ENCODE measurements around the gene C8G. TPM values are rescaled to one million over a fixed set of nuclear protein-coding genes. Genes with fewer than 3 reads are reported as not detected.
A peak's percentile ranks its signal among the peaks of the same experiment; 100 is the strongest.

The C8G gene
- total RNA-seq, 1 experiment from 2014 or later = 2.9 TPM

DNA sequence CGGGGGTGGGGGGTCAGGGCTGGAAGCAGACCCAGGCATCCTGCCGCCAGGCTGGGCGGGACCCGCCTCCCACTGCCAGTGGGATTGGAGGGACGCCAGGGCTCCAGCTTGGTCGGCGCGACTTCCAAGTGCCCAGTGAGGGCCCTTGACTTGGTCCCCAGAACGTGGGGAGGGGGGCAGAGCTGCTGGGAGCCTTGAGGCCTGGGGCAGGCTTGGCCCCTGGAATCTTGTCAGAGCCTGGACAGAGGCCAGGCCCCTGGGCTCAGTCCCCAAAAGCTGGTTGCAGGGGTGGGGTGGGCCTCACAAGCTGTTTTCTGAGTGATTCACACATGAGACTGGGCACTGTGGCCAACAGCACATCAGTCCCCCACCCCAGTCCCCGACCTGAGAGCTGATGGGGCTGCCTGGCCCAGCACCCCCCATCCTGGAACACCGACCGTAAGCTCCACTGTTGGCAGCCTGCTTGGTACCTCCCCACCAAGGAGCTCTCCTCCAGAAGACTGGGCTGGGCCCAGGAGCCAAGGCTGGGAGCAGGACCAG lies 50.8 kb downstream of the C8G start:
- peak; percentile 19; the same call in 1 of the 2 replicates for ATAC-seq
- Histone ChIP-seq H3K9me3 (ENCODE audit: control insufficient read depth, insufficient read depth, low read depth, low read length) (no peaks in the 10 kb centered on the region), H3K4me3 (ENCODE audit: low read depth in 2 of 2, low read length in 2 of 2) (peak overlapping the region; percentile 17 to 31), H3K36me3 (ENCODE audit: control insufficient read depth, insufficient read depth, low read length) (no peaks in the 10 kb centered on the region; the same call in 1 of the 2 replicates), H3K27me3 (ENCODE audit: control insufficient read depth, insufficient read depth, low read length) (no peaks in the 10 kb centered on the region), H3K4me1 (ENCODE audit: control insufficient read depth, insufficient read depth, low read length) (peaks cover 17% of the 10 kb centered on the region), H3K27ac (ENCODE audit: low read length) (peak overlapping the region; percentile 44)
- ChIA-PET POLR2A (interaction anchor here (0.7 kb wide), 1 partner anchor 90 kb away, joined by 4 read pairs; no protein-coding TSS in a partner anchor), CTCF (interaction anchor here (0.7 kb wide), 1 partner anchor 48 kb away, joined by 4 read pairs; no protein-coding TSS in a partner anchor)
- TF ChIP-seq SIN3A (IDR thresholded peaks at IDR 0.05; ENCODE audit: borderline replicate concordance, insufficient read depth, low read depth, low read length) = no peak
- TF ChIP-seq, protein P1, sequence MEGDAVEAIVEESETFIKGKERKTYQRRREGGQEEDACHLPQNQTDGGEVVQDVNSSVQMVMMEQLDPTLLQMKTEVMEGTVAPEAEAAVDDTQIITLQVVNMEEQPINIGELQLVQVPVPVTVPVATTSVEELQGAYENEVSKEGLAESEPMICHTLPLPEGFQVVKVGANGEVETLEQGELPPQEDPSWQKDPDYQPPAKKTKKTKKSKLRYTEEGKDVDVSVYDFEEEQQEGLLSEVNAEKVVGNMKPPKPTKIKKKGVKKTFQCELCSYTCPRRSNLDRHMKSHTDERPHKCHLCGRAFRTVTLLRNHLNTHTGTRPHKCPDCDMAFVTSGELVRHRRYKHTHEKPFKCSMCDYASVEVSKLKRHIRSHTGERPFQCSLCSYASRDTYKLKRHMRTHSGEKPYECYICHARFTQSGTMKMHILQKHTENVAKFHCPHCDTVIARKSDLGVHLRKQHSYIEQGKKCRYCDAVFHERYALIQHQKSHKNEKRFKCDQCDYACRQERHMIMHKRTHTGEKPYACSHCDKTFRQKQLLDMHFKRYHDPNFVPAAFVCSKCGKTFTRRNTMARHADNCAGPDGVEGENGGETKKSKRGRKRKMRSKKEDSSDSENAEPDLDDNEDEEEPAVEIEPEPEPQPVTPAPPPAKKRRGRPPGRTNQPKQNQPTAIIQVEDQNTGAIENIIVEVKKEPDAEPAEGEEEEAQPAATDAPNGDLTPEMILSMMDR (IDR thresholded peaks at IDR 0.05) = no peak
- no peak for DNase-seq (ENCODE audit: low read depth, low spot score)
- intact Hi-C loops (cut with micrococcal nuclease; ENCODE audit: unreplicated experiment) = no loop called here
- BruUV-seq (replicated peaks) = no TSS peak
- in situ Hi-C loops (cut with HindIII; ENCODE audit: low pct_unique_long_range_greater_than_20kb, low sequenced_read_pairs) = no loop called here

Other genes with a start within 250 kb of the C8G start
- 10.6 TPM for gene DIPK1B, start 232.7 kb upstream of the C8G start, total RNA-seq (2021; ENCODE audit: unreplicated experiment)
- not detected for gene LCN10, start 202.3 kb upstream of the C8G start, total RNA-seq (2021; ENCODE audit: unreplicated experiment)
- gene LCN6, start 196.7 kb upstream of the C8G start, total RNA-seq (2021; ENCODE audit: unreplicated experiment) = not detected
- gene LCN8, start 187.0 kb upstream of the C8G start, total RNA-seq (2021; ENCODE audit: unreplicated experiment) = not detected
- gene LCN15, start 180.7 kb upstream of the C8G start, total RNA-seq (2021; ENCODE audit: unreplicated experiment) = 0.05 TPM
- gene TMEM141, start 153.9 kb upstream of the C8G start, total RNA-seq (2021; ENCODE audit: unreplicated experiment) = 53.5 TPM
- gene CCDC183, start 148.9 kb upstream of the C8G start, total RNA-seq (2021; ENCODE audit: unreplicated experiment) = 0.62 TPM
- gene RABL6, start 137.3 kb upstream of the C8G start, total RNA-seq (2021; ENCODE audit: unreplicated experiment) = 106 TPM
- 7.2 TPM for gene AJM1, start 102.8 kb upstream of the C8G start, total RNA-seq (2021; ENCODE audit: unreplicated experiment)
- gene PHPT1, start 95.8 kb upstream of the C8G start, total RNA-seq (2021; ENCODE audit: unreplicated experiment) = 204 TPM
- 6.3 TPM for gene MAMDC4, start 92.9 kb upstream of the C8G start, total RNA-seq (2021; ENCODE audit: unreplicated experiment)
- gene EDF1, start 78.9 kb upstream of the C8G start, total RNA-seq (2021; ENCODE audit: unreplicated experiment) = 270 TPM
- gene TRAF2, start 58.7 kb upstream of the C8G start, total RNA-seq (2021; ENCODE audit: unreplicated experiment) = 48.7 TPM
- 72.6 TPM for gene FBXW5, start 505 bp upstream of the C8G start, total RNA-seq (2021; ENCODE audit: unreplicated experiment)
- gene LCN12, start 7.0 kb downstream of the C8G start, total RNA-seq (2021; ENCODE audit: unreplicated experiment) = 2.5 TPM
- gene PTGDS, start 32.3 kb downstream of the C8G start, total RNA-seq (2021; ENCODE audit: unreplicated experiment) = 13.7 TPM
- gene LCNL1, start 37.8 kb downstream of the C8G start, total RNA-seq (2021; ENCODE audit: unreplicated experiment) = 0.82 TPM
- gene PAXX, start 47.2 kb downstream of the C8G start, total RNA-seq (2021; ENCODE audit: unreplicated experiment) = 64.0 TPM
- 6.2 TPM for gene CLIC3, start 51.3 kb downstream of the C8G start, total RNA-seq (2021; ENCODE audit: unreplicated experiment)
- gene ABCA2, start 83.0 kb downstream of the C8G start, total RNA-seq (2021; ENCODE audit: unreplicated experiment) = 27.0 TPM
- not detected for gene FUT7, start 86.8 kb downstream of the C8G start, total RNA-seq (2021; ENCODE audit: unreplicated experiment)
- 43.5 TPM for gene NPDC1, start 100.9 kb downstream of the C8G start, total RNA-seq (2021; ENCODE audit: unreplicated experiment)
- gene ENTPD2, start 108.8 kb downstream of the C8G start, total RNA-seq (2021; ENCODE audit: unreplicated experiment) = 2.8 TPM
- 18.4 TPM for gene SAPCD2, start 125.3 kb downstream of the C8G start, total RNA-seq (2021; ENCODE audit: unreplicated experiment)
- gene UAP1L1, start 132.3 kb downstream of the C8G start, total RNA-seq (2021; ENCODE audit: unreplicated experiment) = 23.1 TPM
- gene MAN1B1, start 141.7 kb downstream of the C8G start, total RNA-seq (2021; ENCODE audit: unreplicated experiment) = 57.2 TPM
- 236 TPM for gene DPP7, start 169.5 kb downstream of the C8G start, total RNA-seq (2021; ENCODE audit: unreplicated experiment)
- 4.9 TPM for gene GRIN1, start 193.9 kb downstream of the C8G start, total RNA-seq (2021; ENCODE audit: unreplicated experiment)
- 0.69 TPM for gene LRRC26, start 224.8 kb downstream of the C8G start, total RNA-seq (2021; ENCODE audit: unreplicated experiment)
- not detected for gene TMEM210, start 226.8 kb downstream of the C8G start, total RNA-seq (2021; ENCODE audit: unreplicated experiment)
- 46.0 TPM for gene ANAPC2, start 243.3 kb downstream of the C8G start, total RNA-seq (2021; ENCODE audit: unreplicated experiment)
- 86.9 TPM for gene SSNA1, start 243.4 kb downstream of the C8G start, total RNA-seq (2021; ENCODE audit: unreplicated experiment)